Measurements from ENCODE around the gene ARL14EP. TPM values are rescaled to one million over a fixed set of nuclear protein-coding genes. Genes with fewer than 3 reads are reported as not detected.

The ARL14EP gene
- 51.0 TPM for total RNA-seq

GRCh38 chr11:30322826-30323710, at the start of gene ARL14EP:
ARL14EP (plus strand) TSS chr11:30323104; CDS start chr11:30330949, 7,845 bp downstream.

Other genes with a start within 250 kb of the ARL14EP start
- gene FSHB, start 92.1 kb upstream of the ARL14EP start, total RNA-seq: not detected